Endothelial cell of umbilical vein (primary cell): ENCODE results near the gene EFNA2. TPM values are rescaled to one million over a fixed set of nuclear protein-coding genes. Genes with fewer than 3 reads are reported as not detected.

Experiments used
- BruUV-seq: library from RNA; stranded (reverse); fragments of 400-500 nt; replicated peaks from 2 replicates; lab custom pipeline; 2021; lab: Mats Ljungman, UMichigan
- CTCF ChIA-PET: fragments of 300-600, 350-600 bp; sonication (Branson Sonifier 250); formaldehyde crosslinking; loops from one replicate; lab custom pipeline; 2021; ENCODE audit warnings: antibody characterized with exemption, inconsistent platforms; lab: Charles Lee
- POLR2A ChIA-PET: fragments of 300-600, 350-600 bp; sonication (Branson Sonifier 250); formaldehyde crosslinking; loops from one replicate; lab custom pipeline; 2021; ENCODE audit warnings: antibody characterized with exemption, inconsistent platforms; lab: Charles Lee
- DNase-seq: peaks from one replicate; pipeline ENCODE4 v3.0.0-alpha.2; 2011; ENCODE audit warnings: low read depth, low spot score
- FAIRE-seq: peaks from 2 replicates; lab custom pipeline; 2011; peaks lifted over from hg19 to GRCh38; lab: Jason Lieb, UNC
- H2AFZ ChIP-seq: 2 replicates; pipeline ENCODE4 v1.6.0; 2012; ENCODE audit warnings: low read depth, low read length, control low read depth, inconsistent platforms
- H3K27ac ChIP-seq: 2 replicates; pipeline ENCODE4 v1.5.1; 2011; ENCODE audit warnings: low read depth, mild to moderate bottlenecking, control low read depth, low read length, moderate library complexity; ENCODE audit not compliant: insufficient read depth
- H3K27me3 ChIP-seq, 2 experiments: 2 replicates each; pipeline versions ENCODE4 v1.6.0 to v1.6.1; 2011; ENCODE audit warnings: low read length in 2 of 2, mixed read lengths in 1 of 2; ENCODE audit not compliant: control insufficient read depth in 2 of 2, insufficient read depth in 2 of 2
- H3K36me3 ChIP-seq, 2 experiments: 2 replicates in 1 of 2; 3 replicates in 1 of 2; pipeline ENCODE4 v1.5.1; 2011; ENCODE audit warnings: low read length in 2 of 2, mild to moderate bottlenecking in 1 of 2, moderate library complexity in 1 of 2; ENCODE audit not compliant: control insufficient read depth in 2 of 2, insufficient read depth in 2 of 2; ENCODE audit errors: extremely low read depth in 1 of 2
- H3K4me1 ChIP-seq: 3 replicates; pipeline ENCODE4 v1.5.1; 2011; ENCODE audit warnings: mild to moderate bottlenecking, low read length; ENCODE audit not compliant: control insufficient read depth, insufficient read depth; ENCODE audit errors: extremely low read depth
- H3K4me2 ChIP-seq: 2 replicates; pipeline ENCODE4 v1.6.1; 2011; ENCODE audit warnings: low read length, control low read depth, mixed read lengths; ENCODE audit not compliant: insufficient read depth
- H3K4me3 ChIP-seq, 3 experiments: fragments of 200-600 bp in 1 of 3; sonication (generic), shearing (Covaris generic) in 1 of 3; replicated peaks in 1 of 3; 2 replicates each; pipeline ENCODE4 v1.5.1; 2011 to 2016; ENCODE audit warnings: control low read depth in 3 of 3, low read length in 3 of 3, mild to moderate bottlenecking in 2 of 3, inconsistent platforms in 1 of 3, low read depth in 1 of 3, moderate library complexity in 1 of 3; ENCODE audit not compliant: insufficient read depth in 1 of 3
- H3K79me2 ChIP-seq: 2 replicates; pipeline ENCODE4 v1.6.0; 2012; ENCODE audit warnings: low read length, inconsistent platforms; ENCODE audit not compliant: control insufficient read depth, insufficient read depth
- H3K9ac ChIP-seq: replicated peaks from 2 replicates; pipeline ENCODE3; 2011; ENCODE audit warnings: low read length, control low read depth; ENCODE audit not compliant: insufficient read depth; ENCODE audit errors: extremely low read depth
- H3K9me1 ChIP-seq: replicated peaks from 3 replicates; pipeline ENCODE4 v1.6.0; 2011; ENCODE audit warnings: mild to moderate bottlenecking, low read length; ENCODE audit not compliant: control insufficient read depth, insufficient read depth; ENCODE audit errors: extremely low read depth
- H3K9me3 ChIP-seq: replicated peaks from 2 replicates; pipeline ENCODE4 v1.5.1; 2012; ENCODE audit warnings: low read length, inconsistent platforms; ENCODE audit not compliant: control insufficient read depth, insufficient read depth
- H4K20me1 ChIP-seq: replicated peaks from 2 replicates; pipeline ENCODE3; 2011; ENCODE audit warnings: mild to moderate bottlenecking, low read length; ENCODE audit not compliant: control insufficient read depth, insufficient read depth; ENCODE audit errors: extremely low read depth
- CTCF ChIP-seq, 2 donors: IDR thresholded peaks; 1 replicate in 1 of 2; 2 replicates in 1 of 2; pipeline ENCODE4 v1.5.1; 2011; ENCODE audit warnings: low read length in 2 of 2, mild to moderate bottlenecking in 2 of 2, moderate library complexity in 2 of 2, control low read depth in 1 of 2, inconsistent platforms in 1 of 2, low read depth in 1 of 2; ENCODE audit not compliant: insufficient read depth in 1 of 2; ENCODE audit errors: extremely low read depth in 1 of 2
- EZH2 ChIP-seq: IDR thresholded peaks from 2 replicates; pipeline ENCODE4 v1.6.1; 2012; ENCODE audit warnings: borderline replicate concordance, low read depth, mild to moderate bottlenecking, moderate library complexity, low read length, inconsistent platforms; ENCODE audit not compliant: severe bottlenecking
- FOS ChIP-seq: IDR thresholded peaks from 2 replicates; pipeline ENCODE4 v1.6.1; 2011; ENCODE audit warnings: mild to moderate bottlenecking, low read length, moderate library complexity, borderline replicate concordance; ENCODE audit not compliant: insufficient read depth
- GATA2 ChIP-seq: IDR thresholded peaks from 2 replicates; pipeline ENCODE4 v1.7.0; 2011; ENCODE audit warnings: low read depth, mild to moderate bottlenecking, moderate library complexity, mixed read lengths, low read length; ENCODE audit not compliant: insufficient read length, insufficient read depth
- JUN ChIP-seq: IDR thresholded peaks from 2 replicates; pipeline ENCODE4 v1.6.1; 2011; ENCODE audit warnings: borderline replicate concordance, low read depth; ENCODE audit not compliant: insufficient read length, insufficient read depth
- MYC ChIP-seq: IDR thresholded peaks from one replicate; pipeline ENCODE4 v1.6.1; 2011; ENCODE audit warnings: mild to moderate bottlenecking, low read depth, low read length
- POLR2AphosphoS5 ChIP-seq: IDR thresholded peaks from 2 replicates; pipeline ENCODE4 v1.6.1; 2012; ENCODE audit warnings: low read depth, mild to moderate bottlenecking, control low read depth, low read length, moderate library complexity; ENCODE audit not compliant: insufficient read depth
- dilution Hi-C: fragments of 300-500 bp; cut with MboI; formaldehyde crosslinking; loops from one replicate; pipeline ENCODE4 v1.15.0; 2019; ENCODE audit warnings: low sequenced_read_pairs; ENCODE audit not compliant: extremely low pct_ligation_motif_present
- intact Hi-C: fragments of 100-400 bp; cut with micrococcal nuclease; formaldehyde crosslinking; loops from one replicate; pipeline ENCODE4 v1.10.0; 2022
- polyA plus RNA-seq, 4 experiments: library from polyadenylated mRNA; depleted of rRNA in 3 of 4; stranded (reverse) in 3 of 4; unstranded in 1 of 4; fragments of >200 nt; gene quantifications; 2 replicates each; pipeline versions ENCODE4 v1.2.1 to v1.2.3, GENCODE V29; 2011 to 2012; ENCODE audit warnings: missing spikeins in 1 of 4
- total RNA-seq: library from RNA; stranded (reverse); gene quantifications from 2 replicates; pipeline ENCODE4 v1.2.3, GENCODE V29; 2021

The EFNA2 gene
- total and polyA plus RNA-seq, 2 donors (not counting 3 experiments of a cell fraction or from before 2014, with no cell fraction given): 0.52 to 1.1 TPM

- no peaks in the 10 kb centered on the region for H3K9me1 ChIP-seq
- no peaks in the 10 kb centered on the region for H3K4me1 ChIP-seq
- ChIA-PET POLR2A (no interaction called here), CTCF (no interaction called here)
- no peaks in the 10 kb centered on the region for H3K79me2 ChIP-seq
- H3K36me3 ChIP-seq: no peaks in the 10 kb centered on the region
- dilution Hi-C loops (no loop called here), intact Hi-C loops (no loop called here)
- no TSS peak for BruUV-seq
- no peak overlapping the region for H3K9ac ChIP-seq
- FAIRE-seq (no peak), DNase-seq (no peak)
- no peak overlapping the region for H3K4me2 ChIP-seq
- no peaks in the 10 kb centered on the region for H3K9me3 ChIP-seq
- H3K4me3 ChIP-seq: no peak overlapping the region
- H3K27ac ChIP-seq: no peak overlapping the region
- peaks cover 8 to 20% of the 10 kb centered on the region in 2 experiments for H3K27me3 ChIP-seq
- no peaks in the 10 kb centered on the region for H4K20me1 ChIP-seq
- H2AFZ ChIP-seq: no peak overlapping the region
- TF ChIP-seq MYC (no peak), JUN (no peak), CTCF (IDR thresholded peaks at IDR 0.05; ENCODE audit: extremely low read depth in 1 of 2, insufficient read depth in 1 of 2, low read depth in 1 of 2, low read length in 2 of 2) (no peak), FOS (no peak), POLR2AphosphoS5 (no peak), GATA2 (no peak), EZH2 (no peak)
These were observed 1.9 kb downstream of the EFNA2 start for GRCh38 chr19:1287354-1288225.
